A549 (cell line): Measurements from ENCODE around the gene SLC30A7.

ENCODE experiments used
- HDAC2 ChIP-seq: fragments of 200-600 bp; sonication (generic); IDR thresholded peaks from 2 replicates; pipeline ENCODE4 v1.6.1; 2016
- KDM1A ChIP-seq: fragments of 200-600 bp; sonication (generic); IDR thresholded peaks from 2 replicates; pipeline ENCODE4 v1.6.1; 2016; ENCODE audit warnings: low read depth, mild to moderate bottlenecking
- MAZ ChIP-seq: fragments of 150-350 bp; IDR thresholded peaks from 2 replicates; pipeline ENCODE4 v1.6.1; 2014; ENCODE audit warnings: antibody characterized with exemption, low read depth, low read length, borderline replicate concordance
- PHF8 ChIP-seq: fragments of 200-600 bp; sonication (generic); IDR thresholded peaks from 2 replicates; pipeline ENCODE4 v1.6.1; 2016; ENCODE audit warnings: low read depth, mild to moderate bottlenecking, antibody characterized with exemption, moderate library complexity, borderline replicate concordance
- POLR2A ChIP-seq: IDR thresholded peaks from 2 replicates; pipeline ENCODE4 v1.6.1; 2012; ENCODE audit warnings: mild to moderate bottlenecking, low read length
- TP53 ChIP-seq: fragments of 250-450 bp; sonication (Bioruptor Pico); IDR thresholded peaks from 2 replicates; pipeline ENCODE4 v1.5.0; 2021; ENCODE audit warnings: mild to moderate bottlenecking, moderate library complexity
- TF ChIP-seq, protein P1 (sequence below): fragments of >200 bp; sonication (Bioruptor Twin); formaldehyde crosslinking; IDR thresholded peaks from 3 replicates; pipeline ENCODE4 v1.5.1; 2016
- TF ChIP-seq, protein P2 (sequence below): fragments of 150-350 bp; IDR thresholded peaks from 2 replicates; pipeline ENCODE4 v1.6.1; 2014; ENCODE audit warnings: low read depth, mild to moderate bottlenecking, low read length

DNA sequence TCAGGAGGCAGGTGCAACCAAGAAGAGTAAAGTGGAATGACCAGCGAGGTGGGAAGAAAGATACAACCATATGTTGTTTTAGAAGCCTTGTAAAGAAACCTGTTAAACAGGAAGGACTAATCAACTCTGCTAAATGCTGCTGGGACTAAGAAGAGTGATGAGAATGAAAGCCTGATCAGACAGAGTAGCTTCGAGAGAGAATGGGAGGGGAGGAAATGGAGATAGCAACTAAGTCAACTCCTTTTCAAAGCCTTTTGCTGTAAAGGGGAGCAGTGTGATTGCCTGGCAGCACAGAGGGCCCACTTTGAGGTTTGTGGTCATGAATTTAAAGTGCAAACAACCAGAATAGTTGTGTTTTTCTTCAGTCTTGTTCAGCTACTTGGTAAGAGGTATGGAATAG lies 31.4 kb downstream of the SLC30A7 start:
- TF ChIP-seq, protein P1, sequence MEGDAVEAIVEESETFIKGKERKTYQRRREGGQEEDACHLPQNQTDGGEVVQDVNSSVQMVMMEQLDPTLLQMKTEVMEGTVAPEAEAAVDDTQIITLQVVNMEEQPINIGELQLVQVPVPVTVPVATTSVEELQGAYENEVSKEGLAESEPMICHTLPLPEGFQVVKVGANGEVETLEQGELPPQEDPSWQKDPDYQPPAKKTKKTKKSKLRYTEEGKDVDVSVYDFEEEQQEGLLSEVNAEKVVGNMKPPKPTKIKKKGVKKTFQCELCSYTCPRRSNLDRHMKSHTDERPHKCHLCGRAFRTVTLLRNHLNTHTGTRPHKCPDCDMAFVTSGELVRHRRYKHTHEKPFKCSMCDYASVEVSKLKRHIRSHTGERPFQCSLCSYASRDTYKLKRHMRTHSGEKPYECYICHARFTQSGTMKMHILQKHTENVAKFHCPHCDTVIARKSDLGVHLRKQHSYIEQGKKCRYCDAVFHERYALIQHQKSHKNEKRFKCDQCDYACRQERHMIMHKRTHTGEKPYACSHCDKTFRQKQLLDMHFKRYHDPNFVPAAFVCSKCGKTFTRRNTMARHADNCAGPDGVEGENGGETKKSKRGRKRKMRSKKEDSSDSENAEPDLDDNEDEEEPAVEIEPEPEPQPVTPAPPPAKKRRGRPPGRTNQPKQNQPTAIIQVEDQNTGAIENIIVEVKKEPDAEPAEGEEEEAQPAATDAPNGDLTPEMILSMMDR = no peak
- TF ChIP-seq KDM1A (no peak), PHF8 (no peak), MAZ (no peak), HDAC2 (no peak), TP53 (CRISPR knock-in tag) (no peak), POLR2A (no peak)
- TF ChIP-seq, protein P2, sequence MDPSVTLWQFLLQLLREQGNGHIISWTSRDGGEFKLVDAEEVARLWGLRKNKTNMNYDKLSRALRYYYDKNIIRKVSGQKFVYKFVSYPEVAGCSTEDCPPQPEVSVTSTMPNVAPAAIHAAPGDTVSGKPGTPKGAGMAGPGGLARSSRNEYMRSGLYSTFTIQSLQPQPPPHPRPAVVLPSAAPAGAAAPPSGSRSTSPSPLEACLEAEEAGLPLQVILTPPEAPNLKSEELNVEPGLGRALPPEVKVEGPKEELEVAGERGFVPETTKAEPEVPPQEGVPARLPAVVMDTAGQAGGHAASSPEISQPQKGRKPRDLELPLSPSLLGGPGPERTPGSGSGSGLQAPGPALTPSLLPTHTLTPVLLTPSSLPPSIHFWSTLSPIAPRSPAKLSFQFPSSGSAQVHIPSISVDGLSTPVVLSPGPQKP = no peak
